HepG2 (cell line): ENCODE measurements around the gene MAPK11. TPM values are rescaled to one million over a fixed set of nuclear protein-coding genes. Genes with fewer than 3 reads are reported as not detected.
A peak's percentile ranks its signal among the peaks of the same experiment; 100 is the strongest.

Experiments used
- ATAC-seq: fragments of 200-7000 bp; cut with Tn5 transposase; 3 replicates; pipeline ENCODE4 v1.9.1; 2020; ENCODE audit warnings: mild to moderate bottlenecking, moderate library complexity
- BruUV-seq: library from RNA; stranded (reverse); fragments of 400-500 nt; replicated peaks from 2 replicates; lab custom pipeline; 2021; lab: Mats Ljungman, UMichigan
- CTCF ChIA-PET: fragments of 300-600 bp; formaldehyde crosslinking; extraction: SDS; loops from one replicate; lab custom pipeline; 2021; ENCODE audit warnings: low total read pairs, inconsistent platforms, low intra/inter-chr PET ratio; lab: Yijun Ruan, JAX
- POLR2A ChIA-PET: fragments of 350-600 bp; sonication (Branson Sonifier 250); formaldehyde crosslinking; loops from one replicate; lab custom pipeline; 2020; ENCODE audit warnings: antibody characterized with exemption, inconsistent platforms; lab: Yijun Ruan, JAX
- DNase-seq: peaks from one replicate; pipeline ENCODE4 v3.0.0-alpha.2; 2015; ENCODE audit warnings: low spot score
- FAIRE-seq: peaks from 3 replicates; lab custom pipeline; 2011; peaks lifted over from hg19 to GRCh38; lab: Jason Lieb, UNC
- H2AFZ ChIP-seq: one replicate; pipeline ENCODE4 v1.6.1; 2011; ENCODE audit warnings: low read length, inconsistent platforms
- H3K27ac ChIP-seq: fragments of 300-600 bp; 3 replicates; pipeline ENCODE4 v1.8.0; 2011; ENCODE audit warnings: mixed run types, mild to moderate bottlenecking, mixed read lengths, low read length, inconsistent platforms; ENCODE audit not compliant: insufficient read depth; ENCODE audit errors: extremely low read length
- H3K27me3 ChIP-seq, 2 experiments: fragments of 200-600 bp in 1 of 2; 2 replicates in 1 of 2; 3 replicates in 1 of 2; pipeline versions ENCODE4 v1.6.0 to v1.8.0; 2011; ENCODE audit warnings: low read length in 2 of 2, mild to moderate bottlenecking in 2 of 2, moderate library complexity in 2 of 2, inconsistent platforms in 1 of 2; ENCODE audit not compliant: insufficient read depth in 2 of 2, control insufficient read depth in 1 of 2
- H3K36me3 ChIP-seq, 2 experiments: fragments of 200-600 bp in 1 of 2; replicated peaks in 1 of 2; 2 replicates in 1 of 2; 3 replicates in 1 of 2; pipeline versions ENCODE4 v1.5.1 to v1.8.0; 2011; ENCODE audit warnings: low read length in 2 of 2, inconsistent platforms in 1 of 2; ENCODE audit not compliant: insufficient read depth in 2 of 2, control insufficient read depth in 1 of 2
- H3K4me1 ChIP-seq: 2 replicates; pipeline ENCODE4 v1.5.1; 2012; ENCODE audit warnings: low read length, inconsistent platforms; ENCODE audit not compliant: insufficient read depth
- H3K4me2 ChIP-seq: 2 replicates; pipeline ENCODE4 v1.6.0; 2011; ENCODE audit warnings: low read depth, low read length, inconsistent platforms
- H3K4me3 ChIP-seq, 3 experiments: fragments of 200-600 bp in 1 of 3; sonication (generic), shearing (Covaris generic) in 1 of 3; replicated peaks in 1 of 3; 2 replicates each; pipeline ENCODE4 v1.5.1; 2011 to 2016; ENCODE audit warnings: low read length in 3 of 3, inconsistent platforms in 2 of 3, low read depth in 2 of 3, mild to moderate bottlenecking in 2 of 3, control low read depth in 1 of 3, mixed read lengths in 1 of 3; ENCODE audit not compliant: insufficient read depth in 1 of 3
- H3K79me2 ChIP-seq: one replicate; pipeline ENCODE4 v1.6.1; 2011; ENCODE audit warnings: low read length, inconsistent platforms; ENCODE audit not compliant: insufficient read depth
- H3K9ac ChIP-seq: 2 replicates; pipeline ENCODE4 v1.6.0; 2011; ENCODE audit warnings: mild to moderate bottlenecking, low read depth, low read length, inconsistent platforms; ENCODE audit not compliant: insufficient read depth
- H3K9me3 ChIP-seq: 2 replicates; pipeline ENCODE4 v1.5.1; 2012; ENCODE audit warnings: mild to moderate bottlenecking, low read length
- H4K20me1 ChIP-seq: 2 replicates; pipeline ENCODE4 v1.6.0; 2011; ENCODE audit warnings: inconsistent platforms, mild to moderate bottlenecking, low read length, moderate library complexity; ENCODE audit not compliant: insufficient read depth
- AGO2 ChIP-seq: fragments of 200-400 bp; formaldehyde crosslinking; optimal IDR thresholded peaks from 2 replicates; pipeline ENCODE3; 2017; ENCODE audit warnings: mild to moderate bottlenecking, low read depth, low read length, moderate library complexity
- MED8 ChIP-seq: sonication (generic); formaldehyde crosslinking; IDR thresholded peaks from 2 replicates; pipeline ENCODE4 v1.8.1; 2023; ENCODE audit warnings: mild to moderate bottlenecking, missing genetic modification reagents; ENCODE audit not compliant: insufficient replicate concordance
- NONO ChIP-seq, 2 experiments: fragments of 450-650 bp in 1 of 2; sonication (generic) in 1 of 2; formaldehyde crosslinking in 1 of 2; IDR thresholded peaks in 1 of 2; conservative IDR thresholded peaks in 1 of 2; 2 replicates each; pipeline versions ENCODE4 v1.6.1 to v1.8.0; 2017 to 2022; ENCODE audit warnings: mild to moderate bottlenecking in 1 of 2, missing genetic modification reagents in 1 of 2, moderate library complexity in 1 of 2
- RBFOX2 ChIP-seq: fragments of 200-400 bp; formaldehyde crosslinking; IDR thresholded peaks from 2 replicates; pipeline ENCODE4 v1.6.1; 2017; ENCODE audit warnings: low read depth, mild to moderate bottlenecking, low read length
- RBM22 ChIP-seq: fragments of 200-400 bp; formaldehyde crosslinking; optimal IDR thresholded peaks from 2 replicates; pipeline ENCODE3; 2017; ENCODE audit warnings: mild to moderate bottlenecking, low read length, moderate library complexity
- REPIN1 ChIP-seq: sonication (generic); formaldehyde crosslinking; IDR thresholded peaks from 2 replicates; pipeline ENCODE4 v1.8.0; 2022; ENCODE audit warnings: missing genetic modification reagents, low read depth, mild to moderate bottlenecking, borderline replicate concordance
- SSRP1 ChIP-seq: IDR thresholded peaks from 2 replicates; pipeline ENCODE4 v1.6.1; 2016; ENCODE audit warnings: control low read depth
- ZNF317 ChIP-seq: sonication (generic); formaldehyde crosslinking; IDR thresholded peaks from 2 replicates; pipeline ENCODE4 v1.5.0; 2020; ENCODE audit warnings: mild to moderate bottlenecking, missing genetic modification reagents
- ZSCAN21 ChIP-seq: sonication (generic); formaldehyde crosslinking; IDR thresholded peaks from 2 replicates; pipeline ENCODE4 v1.8.0; 2022; ENCODE audit warnings: mild to moderate bottlenecking, missing genetic modification reagents, moderate library complexity, borderline replicate concordance
- WGBS: methylation state at CpG from one replicate; pipeline ENCODE4 v1.1.6; 2017; ENCODE audit warnings: low lambda C conversion rate; 5-methylcytosine and 5-hydroxymethylcytosine counted together
- in situ Hi-C: cut with HindIII; loops from 2 replicates; pipeline ENCODE4 v1.10.0; 2017; ENCODE audit warnings: low pct_unique_long_range_greater_than_20kb; ENCODE audit not compliant: extremely low pct_ligation_motif_present
- intact Hi-C: fragments of 100-400 bp; cut with micrococcal nuclease; formaldehyde crosslinking; loops from one replicate; pipeline ENCODE4 v1.10.0; 2022; ENCODE audit not compliant: unreplicated experiment
- polyA plus RNA-seq, 8 experiments: library from polyadenylated mRNA; depleted of rRNA in 3 of 8; stranded (reverse) in 7 of 8; unstranded in 1 of 8; fragments of >200 nt; fragmentation: Illumina TruSeq in 4 of 8; extraction: Trizol in 4 of 8; gene quantifications; 2 replicates each; pipeline versions ENCODE4 v1.2.1 to v1.2.3, GENCODE V29; 2011 to 2016; ENCODE audit warnings: low read depth in 4 of 8, missing spikeins in 1 of 8, mixed read lengths in 1 of 8; ENCODE audit not compliant: insufficient read depth in 1 of 8
- total RNA-seq, 5 experiments: library from RNA; depleted of rRNA; stranded (reverse); fragments of >200 nt; fragmentation: Illumina TruSeq; extraction: Trizol; gene quantifications; 2 replicates each; pipeline ENCODE4 v1.2.3, GENCODE V29; 2016; ENCODE audit warnings: low read depth in 1 of 5
- TF ChIP-seq, protein P1 (sequence below): sonication (generic); formaldehyde crosslinking; IDR thresholded peaks from 2 replicates; pipeline ENCODE4 v1.8.0; 2022; ENCODE audit warnings: missing genetic modification reagents, mild to moderate bottlenecking, borderline replicate concordance
- TF ChIP-seq, protein P2 (sequence below): sonication (generic); formaldehyde crosslinking; IDR thresholded peaks from 2 replicates; pipeline ENCODE4 v1.5.0; 2020; ENCODE audit warnings: mild to moderate bottlenecking, missing genetic modification reagents, borderline replicate concordance

Gene MAPK11
- total and polyA plus RNA-seq, 2 of the 13 experiments (the other 11 are each of a cell fraction or from before 2014, with no cell fraction given) = 0.15 to 0.17 TPM

DNA sequence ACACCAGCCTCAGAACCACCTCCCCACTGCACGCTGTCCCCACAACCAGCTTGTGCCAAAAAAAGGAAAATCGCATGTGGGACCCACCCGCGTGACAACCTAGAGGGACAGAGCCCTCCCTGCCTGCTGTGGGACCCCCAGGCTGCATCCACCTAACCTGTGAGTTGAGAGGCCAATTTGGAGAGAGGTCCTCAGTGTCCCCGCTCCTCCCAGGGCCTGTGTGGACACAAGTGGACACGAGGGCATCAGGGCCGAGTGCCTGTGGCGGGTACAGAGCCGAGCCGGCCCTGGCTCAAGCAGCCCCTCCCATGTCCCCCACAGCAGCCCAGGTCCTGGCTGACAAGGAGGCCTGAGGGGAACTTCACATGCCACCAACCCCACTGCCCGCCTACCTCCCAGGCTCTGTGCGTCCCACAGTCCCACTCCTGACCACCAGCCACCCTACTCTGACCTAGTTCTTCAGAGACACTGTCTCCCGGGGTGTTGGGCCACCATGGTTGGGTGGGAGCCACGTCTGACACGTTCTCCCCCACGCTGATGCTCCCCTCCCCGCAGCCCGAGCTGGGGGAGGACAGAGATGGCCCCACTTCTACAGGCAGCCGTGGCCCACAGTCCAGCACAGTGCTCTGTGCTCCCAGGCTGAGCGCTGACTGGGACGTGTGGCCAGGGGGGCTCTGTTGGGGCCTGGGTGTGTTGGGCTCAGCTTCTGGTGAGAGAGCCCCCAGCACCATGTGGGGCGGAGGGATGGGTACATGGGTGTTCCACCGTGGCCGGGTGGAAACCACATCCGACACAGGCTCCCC is 50.2 kb downstream of the MAPK11 start:
- no peak overlapping the region for H3K9ac ChIP-seq
- 94% methylated on average over 3 of the region's 25 CpGs for WGBS
- no peak overlapping the region for H2AFZ ChIP-seq
- H3K27ac ChIP-seq = no peak overlapping the region
- no TSS peak for BruUV-seq
- peaks cover 24 to 69% of the 10 kb centered on the region in 2 experiments; a peak in 4 of 5 replicates for H3K36me3 ChIP-seq
- intact Hi-C loops (no loop called here), in situ Hi-C loops (no loop called here)
- no peak for DNase-seq
- no peak overlapping the region for H3K4me3 ChIP-seq
- TF ChIP-seq, protein P1, sequence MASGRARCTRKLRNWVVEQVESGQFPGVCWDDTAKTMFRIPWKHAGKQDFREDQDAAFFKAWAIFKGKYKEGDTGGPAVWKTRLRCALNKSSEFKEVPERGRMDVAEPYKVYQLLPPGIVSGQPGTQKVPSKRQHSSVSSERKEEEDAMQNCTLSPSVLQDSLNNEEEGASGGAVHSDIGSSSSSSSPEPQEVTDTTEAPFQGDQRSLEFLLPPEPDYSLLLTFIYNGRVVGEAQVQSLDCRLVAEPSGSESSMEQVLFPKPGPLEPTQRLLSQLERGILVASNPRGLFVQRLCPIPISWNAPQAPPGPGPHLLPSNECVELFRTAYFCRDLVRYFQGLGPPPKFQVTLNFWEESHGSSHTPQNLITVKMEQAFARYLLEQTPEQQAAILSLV (CRISPR knock-in tag) = no peak
- TF ChIP-seq NONO (IDR thresholded peaks at IDR 0.05) = no peak
- 0 out of 2 replicates have a peak, but pooled peaks have one; percentile 1 for TF ChIP-seq NONO (CRISPR knock-in tag; conservative IDR thresholded peaks at IDR 0.05)
- 0 out of 2 replicates have a peak, but pooled peaks have one; percentile 24 for TF ChIP-seq RBFOX2
- no peak for TF ChIP-seq ZSCAN21
- no peak for TF ChIP-seq ZNF317 (CRISPR knock-in tag)
- TF ChIP-seq, protein P2, sequence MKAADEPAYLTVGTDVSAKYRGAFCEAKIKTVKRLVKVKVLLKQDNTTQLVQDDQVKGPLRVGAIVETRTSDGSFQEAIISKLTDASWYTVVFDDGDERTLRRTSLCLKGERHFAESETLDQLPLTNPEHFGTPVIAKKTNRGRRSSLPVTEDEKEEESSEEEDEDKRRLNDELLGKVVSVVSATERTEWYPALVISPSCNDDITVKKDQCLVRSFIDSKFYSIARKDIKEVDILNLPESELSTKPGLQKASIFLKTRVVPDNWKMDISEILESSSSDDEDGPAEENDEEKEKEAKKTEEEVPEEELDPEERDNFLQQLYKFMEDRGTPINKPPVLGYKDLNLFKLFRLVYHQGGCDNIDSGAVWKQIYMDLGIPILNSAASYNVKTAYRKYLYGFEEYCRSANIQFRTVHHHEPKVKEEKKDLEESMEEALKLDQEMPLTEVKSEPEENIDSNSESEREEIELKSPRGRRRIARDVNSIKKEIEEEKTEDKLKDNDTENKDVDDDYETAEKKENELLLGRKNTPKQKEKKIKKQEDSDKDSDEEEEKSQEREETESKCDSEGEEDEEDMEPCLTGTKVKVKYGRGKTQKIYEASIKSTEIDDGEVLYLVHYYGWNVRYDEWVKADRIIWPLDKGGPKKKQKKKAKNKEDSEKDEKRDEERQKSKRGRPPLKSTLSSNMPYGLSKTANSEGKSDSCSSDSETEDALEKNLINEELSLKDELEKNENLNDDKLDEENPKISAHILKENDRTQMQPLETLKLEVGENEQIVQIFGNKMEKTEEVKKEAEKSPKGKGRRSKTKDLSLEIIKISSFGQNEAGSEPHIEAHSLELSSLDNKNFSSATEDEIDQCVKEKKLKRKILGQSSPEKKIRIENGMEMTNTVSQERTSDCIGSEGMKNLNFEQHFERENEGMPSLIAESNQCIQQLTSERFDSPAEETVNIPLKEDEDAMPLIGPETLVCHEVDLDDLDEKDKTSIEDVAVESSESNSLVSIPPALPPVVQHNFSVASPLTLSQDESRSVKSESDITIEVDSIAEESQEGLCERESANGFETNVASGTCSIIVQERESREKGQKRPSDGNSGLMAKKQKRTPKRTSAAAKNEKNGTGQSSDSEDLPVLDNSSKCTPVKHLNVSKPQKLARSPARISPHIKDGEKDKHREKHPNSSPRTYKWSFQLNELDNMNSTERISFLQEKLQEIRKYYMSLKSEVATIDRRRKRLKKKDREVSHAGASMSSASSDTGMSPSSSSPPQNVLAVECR (CRISPR knock-in tag) = 0 out of 2 replicates have a peak, but pooled peaks have one; percentile 2
- no peak for TF ChIP-seq MED8 (CRISPR knock-in tag)
- TF ChIP-seq REPIN1 = no peak
- TF ChIP-seq RBM22 = peak; percentile 12
- 0 out of 2 replicates have a peak, but pooled peaks have one; percentile 8 for TF ChIP-seq SSRP1 (CRISPR knock-in tag)
- peak; percentile 12 for TF ChIP-seq AGO2
- no peak overlapping the region for H3K4me2 ChIP-seq
- H4K20me1 ChIP-seq = peaks cover 1% of the 10 kb centered on the region; the same call in 1 of the 2 replicates
- no peak for ATAC-seq
- FAIRE-seq = no peak
- ChIA-PET POLR2A (no interaction called here), CTCF (no interaction called here)
- H3K4me1 ChIP-seq = peaks cover under 1% of the 10 kb centered on the region
- H3K79me2 ChIP-seq = peaks cover under 1% of the 10 kb centered on the region
- H3K9me3 ChIP-seq = no peaks in the 10 kb centered on the region
- H3K27me3 ChIP-seq = no peaks in the 10 kb centered on the region
